ENCODE data around the gene IQSEC2.

- TF ChIP-seq POLR2A (IDR thresholded peaks at IDR 0.05) (no peak), CTCF (IDR thresholded peaks at IDR 0.05) (no peak)
These were observed 24.0 kb upstream of the IQSEC2 start for GRCh38 chrX:53305219-53305995.

Data from heart left ventricle (tissue), 13 donors.